Measurements from ENCODE around the gene SCG2.
A peak's percentile ranks its signal among the peaks of the same experiment; 100 is the strongest.

SCG2 gene, protein sequence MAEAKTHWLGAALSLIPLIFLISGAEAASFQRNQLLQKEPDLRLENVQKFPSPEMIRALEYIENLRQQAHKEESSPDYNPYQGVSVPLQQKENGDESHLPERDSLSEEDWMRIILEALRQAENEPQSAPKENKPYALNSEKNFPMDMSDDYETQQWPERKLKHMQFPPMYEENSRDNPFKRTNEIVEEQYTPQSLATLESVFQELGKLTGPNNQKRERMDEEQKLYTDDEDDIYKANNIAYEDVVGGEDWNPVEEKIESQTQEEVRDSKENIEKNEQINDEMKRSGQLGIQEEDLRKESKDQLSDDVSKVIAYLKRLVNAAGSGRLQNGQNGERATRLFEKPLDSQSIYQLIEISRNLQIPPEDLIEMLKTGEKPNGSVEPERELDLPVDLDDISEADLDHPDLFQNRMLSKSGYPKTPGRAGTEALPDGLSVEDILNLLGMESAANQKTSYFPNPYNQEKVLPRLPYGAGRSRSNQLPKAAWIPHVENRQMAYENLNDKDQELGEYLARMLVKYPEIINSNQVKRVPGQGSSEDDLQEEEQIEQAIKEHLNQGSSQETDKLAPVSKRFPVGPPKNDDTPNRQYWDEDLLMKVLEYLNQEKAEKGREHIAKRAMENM

DNA sequence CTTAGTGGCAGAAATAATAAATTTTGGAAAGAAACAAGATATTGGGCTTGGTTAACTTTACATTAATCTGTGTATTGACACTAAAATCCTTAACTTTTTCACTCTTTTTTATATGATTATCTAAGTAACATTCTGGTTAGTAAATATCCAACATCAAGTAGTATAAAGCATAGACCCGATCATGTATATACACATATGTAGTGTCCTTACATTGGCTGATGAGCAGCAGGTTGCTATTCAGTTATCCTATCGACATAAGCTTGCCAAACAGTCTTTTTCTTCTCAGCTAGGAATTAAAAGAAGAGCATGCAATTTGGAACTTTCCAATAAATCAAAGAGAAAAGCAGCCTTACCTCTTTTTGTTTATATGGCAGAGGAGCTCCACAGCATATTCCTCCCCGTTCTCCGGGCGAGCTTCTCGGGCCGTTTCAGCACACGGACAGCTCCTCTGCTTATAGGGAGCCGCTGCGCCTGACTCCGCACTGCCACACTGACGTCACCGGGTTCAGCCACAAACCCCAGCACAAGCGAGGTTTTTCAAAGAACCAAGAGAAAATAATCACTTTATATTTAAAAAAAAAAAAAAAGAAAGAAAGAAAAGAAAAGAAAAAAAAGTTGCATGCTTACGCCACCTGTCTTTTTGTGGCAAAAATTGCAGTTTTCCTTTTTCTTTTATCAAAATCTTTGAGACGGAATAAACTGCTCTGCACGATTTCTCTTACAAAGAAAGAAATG is at the start of gene SCG2:
TSS of gene SCG2 (minus strand) at position 430 of the 735 bp plus-strand sequence. CDS start 3,079 bp downstream, outside the sequence.
- DNase-seq = peak; percentile 66

DNA sequence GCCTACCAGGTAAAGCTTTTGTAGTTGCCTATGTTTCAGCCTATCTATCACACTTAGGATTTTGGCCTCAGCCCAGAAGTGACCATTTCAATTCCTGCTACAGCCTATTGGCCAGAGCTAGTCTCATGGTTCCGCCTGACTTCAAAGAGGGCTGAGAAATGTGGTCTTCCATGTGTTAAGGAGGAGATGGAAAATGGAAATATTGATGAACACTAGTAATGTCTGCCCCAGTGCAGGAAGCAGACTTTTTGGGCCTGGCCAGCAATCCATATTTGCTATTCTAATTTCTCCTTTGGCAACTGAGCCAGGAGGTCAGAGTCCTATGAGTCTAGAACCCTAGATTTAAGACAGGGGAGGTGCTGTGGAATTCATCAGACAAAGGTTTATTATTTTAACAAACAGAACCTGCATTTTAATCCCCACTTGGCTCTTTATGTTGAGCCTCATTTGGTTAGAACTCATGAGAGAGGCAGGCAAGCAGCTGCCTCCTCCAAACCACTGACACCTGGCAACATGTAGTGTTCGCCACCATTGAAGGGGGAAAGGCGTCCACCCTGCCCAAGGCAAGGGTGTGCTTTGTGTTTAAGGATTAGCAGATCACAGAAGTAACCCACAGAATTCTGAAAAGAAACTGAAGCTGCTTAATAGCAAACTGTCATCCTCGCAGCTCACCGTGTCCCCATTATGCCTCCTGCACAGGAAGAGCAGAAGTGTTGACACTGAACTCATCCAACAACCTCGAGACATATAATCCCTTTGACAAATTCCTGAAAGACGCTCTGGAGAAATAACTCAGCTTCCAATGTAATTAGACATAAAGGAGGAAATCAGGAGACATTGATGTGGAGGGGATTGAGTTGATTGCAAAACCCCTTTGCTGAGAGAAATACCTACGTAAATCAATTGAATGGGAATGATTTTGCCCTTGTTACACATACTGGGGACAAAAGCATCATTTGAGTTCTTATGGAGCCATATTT is 47.7 kb upstream of the SCG2 start:
- no peak for DNase-seq

DNA sequence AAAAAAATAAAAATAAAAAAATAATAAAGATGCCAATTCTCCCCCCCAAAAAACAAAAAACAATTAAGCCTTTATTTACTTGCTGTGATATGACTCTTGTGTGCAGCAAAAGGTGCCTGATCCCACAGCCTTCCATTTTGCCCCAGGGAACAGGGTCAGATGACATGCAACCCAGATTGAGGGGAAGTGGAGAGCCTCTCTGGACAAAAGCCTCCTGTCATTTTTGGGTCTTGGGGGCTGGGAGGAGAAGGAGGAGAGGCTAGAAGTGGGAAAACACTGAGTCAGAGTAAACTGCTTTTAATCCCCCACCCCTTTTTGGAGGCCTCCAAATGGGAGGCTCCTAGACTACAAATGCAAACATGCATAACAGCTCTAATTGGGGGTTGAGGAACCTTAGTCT is 46.6 kb upstream of the SCG2 start:
- DNase-seq = no peak

DNA sequence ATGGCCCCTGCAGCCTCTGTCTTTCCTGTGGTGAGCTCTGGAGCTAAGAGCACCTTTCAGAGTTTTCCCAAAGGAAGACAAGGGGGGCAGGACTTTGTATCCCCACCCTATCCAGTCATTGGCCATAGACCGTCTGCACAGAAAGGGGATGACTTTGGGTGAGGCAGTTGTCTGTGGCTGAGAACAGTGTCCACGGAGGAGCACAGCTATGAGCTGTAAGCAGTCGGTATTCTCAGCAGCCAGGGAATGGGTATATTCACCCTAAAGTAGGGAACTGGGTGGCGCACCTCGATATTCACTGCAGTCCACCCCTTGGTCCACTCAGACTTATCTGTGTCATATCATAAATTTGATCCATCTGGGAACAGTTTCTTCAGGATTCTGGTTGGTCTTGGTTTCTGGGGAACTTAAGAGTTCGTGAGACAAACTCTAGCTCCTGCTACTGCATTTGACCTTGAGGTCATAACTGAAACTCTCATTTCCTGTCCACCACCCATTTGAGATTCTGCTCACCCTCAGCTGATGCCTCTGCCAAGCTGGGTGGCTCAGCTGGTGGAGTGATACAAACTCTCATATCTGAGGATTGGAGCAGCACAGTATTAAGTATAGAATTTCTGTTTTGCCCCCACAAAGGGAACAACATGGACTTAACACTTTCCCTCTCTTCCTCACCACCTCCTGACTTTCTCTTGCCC is 45.2 kb upstream of the SCG2 start:
- peak; percentile 70 for DNase-seq

DNA sequence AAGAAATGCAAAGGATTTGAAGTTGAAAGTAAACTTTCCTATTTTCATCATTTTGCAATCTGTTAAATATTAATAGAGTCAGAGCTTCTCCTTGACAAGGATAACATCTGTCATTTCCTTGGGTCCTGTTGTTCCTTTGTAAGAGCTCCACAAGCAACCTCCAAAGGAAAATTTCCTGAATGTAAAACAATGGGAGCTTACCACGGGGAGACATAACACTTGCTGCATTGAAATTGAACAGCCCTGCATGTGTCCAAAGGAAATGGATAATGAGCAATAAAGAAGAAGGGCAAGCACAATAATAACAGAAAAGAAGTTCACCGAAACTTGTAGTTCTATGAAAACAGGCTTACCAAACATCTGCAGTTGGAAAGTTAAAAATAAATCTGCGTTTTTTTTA is 42.0 kb upstream of the SCG2 start:
- no peak for DNase-seq

DNA sequence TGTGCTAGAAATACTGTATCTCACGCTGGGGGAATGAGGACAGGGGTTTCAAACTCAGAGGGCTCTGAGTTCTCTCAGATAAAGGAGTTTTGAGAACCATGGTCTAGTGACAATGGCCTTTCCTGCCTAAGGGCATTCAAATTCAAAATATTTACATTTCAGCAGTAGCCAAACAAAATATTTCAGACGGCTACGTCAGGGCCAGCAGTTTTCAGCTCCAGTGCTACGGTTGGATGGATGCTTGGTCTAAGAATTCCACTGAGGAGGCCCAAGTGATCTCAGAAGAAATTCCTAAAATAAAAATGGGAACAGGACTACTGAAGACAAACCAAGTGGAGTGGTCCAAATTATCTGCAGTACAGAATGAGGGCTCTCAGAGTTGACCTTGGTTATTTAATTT is 41.1 kb upstream of the SCG2 start:
- DNase-seq = no peak

DNA sequence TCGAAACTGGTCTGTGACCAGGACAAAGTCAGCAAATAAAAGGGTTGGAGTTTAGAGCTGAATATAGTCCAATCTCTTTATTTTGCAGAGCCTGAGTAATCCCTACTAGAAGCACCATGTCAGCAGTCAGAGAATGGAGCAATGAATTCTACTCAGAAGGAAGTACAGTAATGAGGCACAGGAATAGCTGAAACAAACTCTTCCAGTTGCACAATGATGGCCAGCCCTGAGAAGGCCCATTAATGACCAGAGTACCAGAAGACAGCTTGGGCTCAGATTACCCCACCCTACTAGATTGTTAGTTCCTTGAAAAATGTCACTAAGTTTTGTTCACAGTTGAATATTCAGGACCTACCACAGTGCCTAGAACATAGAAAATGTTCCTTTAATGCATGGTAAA is 40.3 kb upstream of the SCG2 start:
- DNase-seq = peak; percentile 71

DNA sequence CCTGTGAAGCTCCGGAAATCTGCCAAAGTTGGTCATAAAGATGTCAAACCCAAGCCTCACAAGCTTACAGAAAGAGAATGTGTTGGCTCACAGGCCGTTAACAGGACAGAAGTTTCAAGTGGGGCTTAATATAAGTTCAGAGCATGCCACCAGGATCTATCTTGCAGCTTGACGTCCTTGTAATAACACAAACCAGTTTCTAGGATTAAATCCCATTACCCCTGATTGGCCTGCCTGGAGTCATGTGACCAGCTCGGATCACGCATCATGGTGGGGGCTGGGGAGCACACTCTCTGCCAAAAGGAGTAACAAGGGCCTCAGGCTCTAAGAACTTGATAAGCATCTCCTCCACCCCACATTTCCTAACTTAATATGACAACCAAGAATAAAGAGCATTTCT is 38.9 kb upstream of the SCG2 start:
- DNase-seq = no peak

DNA sequence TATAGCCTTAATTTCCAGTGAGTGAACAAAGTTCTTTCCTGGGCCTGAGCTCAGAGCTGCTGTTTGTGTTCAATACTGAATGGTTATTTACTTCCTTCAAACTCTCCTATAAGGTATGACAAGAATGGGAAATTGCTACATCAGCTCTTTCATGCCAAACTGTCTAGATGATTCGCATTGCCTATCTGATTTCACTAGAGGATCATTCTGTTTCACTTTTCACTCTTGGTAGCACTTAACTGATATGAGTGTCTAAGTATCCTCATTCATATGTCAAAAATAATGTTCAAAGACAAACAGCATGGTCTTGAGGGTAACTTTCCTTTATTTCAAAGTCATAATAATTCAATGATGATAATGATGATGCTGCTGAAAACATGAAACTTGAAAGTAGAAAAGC is 32.9 kb upstream of the SCG2 start:
- DNase-seq = no peak

DNA sequence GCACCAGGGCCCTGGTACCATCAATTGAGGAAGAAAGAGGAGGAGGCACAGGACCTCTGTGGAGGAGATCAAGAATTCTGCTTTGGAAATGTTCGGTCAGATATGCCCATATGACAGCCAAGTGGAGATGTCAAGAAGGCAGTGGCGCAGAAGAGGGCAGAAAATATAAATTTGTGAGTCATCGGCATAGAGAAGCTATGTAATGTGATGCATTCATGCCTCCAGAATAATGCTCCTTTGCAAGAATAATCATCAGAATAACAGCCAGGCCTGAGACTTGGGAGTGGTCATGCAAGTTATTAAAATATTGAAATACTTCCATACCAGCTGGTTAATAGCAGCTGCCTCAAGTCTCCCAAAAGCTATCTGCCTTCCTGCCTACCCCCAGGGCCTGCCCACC is 32.1 kb upstream of the SCG2 start:
- no peak for DNase-seq

DNA sequence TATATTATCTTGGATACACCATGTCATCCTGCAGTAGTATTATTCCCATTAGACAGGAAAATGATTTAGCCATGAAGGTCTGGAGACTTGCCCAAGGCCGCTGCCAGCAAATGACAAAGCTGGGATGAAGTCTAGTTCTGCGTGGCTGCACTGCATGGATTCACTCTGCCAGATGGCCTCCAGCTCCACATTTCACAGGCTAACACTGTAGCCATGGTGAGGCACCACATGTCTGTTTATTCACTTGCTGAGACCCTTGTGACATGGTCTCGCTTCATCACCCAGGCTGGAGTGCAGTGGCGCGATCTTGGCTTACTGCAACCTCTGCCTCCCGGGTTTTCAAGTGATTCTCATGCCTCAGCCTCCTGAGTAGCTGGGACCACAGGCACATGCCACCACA is 31.5 kb upstream of the SCG2 start:
- no peak for DNase-seq

DNA sequence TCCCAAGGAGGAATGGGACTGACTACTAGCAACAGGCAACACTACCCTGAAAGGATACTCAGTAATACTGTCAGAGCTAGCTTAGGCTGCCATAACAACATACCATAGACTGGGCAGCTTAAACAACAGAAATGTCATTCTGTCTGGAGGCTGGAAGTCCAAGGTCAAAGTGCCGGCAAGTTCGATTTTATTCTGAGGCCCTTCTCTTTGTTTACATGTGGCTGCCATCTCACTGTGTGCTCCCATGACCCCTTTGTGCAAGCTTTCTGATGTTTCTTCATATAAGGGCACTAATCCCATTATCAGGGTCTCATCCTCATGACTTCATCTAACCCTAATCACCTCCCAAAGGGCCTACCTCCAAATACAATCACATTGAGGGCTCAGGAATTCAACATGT is 30.7 kb upstream of the SCG2 start:
- DNase-seq = no peak

DNA sequence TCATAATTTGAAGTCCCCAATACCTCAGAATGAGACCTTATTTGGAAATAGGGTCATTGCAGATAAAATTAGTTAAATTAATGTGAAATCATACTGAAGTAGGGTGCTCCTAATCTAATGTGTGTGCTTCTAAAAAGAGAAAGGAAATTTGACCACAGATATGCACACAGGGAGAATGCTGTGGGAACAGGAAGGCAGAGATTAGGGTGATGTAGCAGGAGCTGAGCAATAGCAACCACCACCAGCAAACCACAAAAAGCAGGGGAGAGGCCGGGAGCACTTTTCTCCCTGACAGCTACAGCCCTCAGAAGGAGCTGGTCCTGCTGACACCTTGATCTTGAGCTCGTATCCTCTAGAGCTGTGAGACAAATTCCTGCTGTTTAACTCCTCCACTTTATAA is 24.6 kb upstream of the SCG2 start:
- peak; percentile 66 for DNase-seq

DNA sequence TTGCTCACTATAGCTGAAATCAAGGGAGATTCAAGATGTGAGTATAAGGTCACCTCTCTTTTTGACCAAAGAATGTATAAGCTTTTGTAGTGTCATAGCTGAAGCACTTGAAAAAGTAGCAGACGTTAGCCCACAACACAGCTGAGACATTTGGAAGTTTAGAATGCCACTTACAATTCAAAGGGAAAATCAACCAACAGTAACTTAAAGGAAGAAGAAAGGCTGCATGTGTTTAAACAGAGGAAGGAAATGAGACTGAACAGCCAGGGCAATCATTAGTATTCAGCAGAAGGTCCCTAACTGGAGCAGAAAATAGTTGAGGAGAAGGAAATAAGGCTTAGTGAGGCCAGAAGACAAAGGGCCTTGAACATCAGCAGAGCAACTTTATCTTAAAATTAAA is 23.5 kb upstream of the SCG2 start:
- peak; percentile 44 for DNase-seq

DNA sequence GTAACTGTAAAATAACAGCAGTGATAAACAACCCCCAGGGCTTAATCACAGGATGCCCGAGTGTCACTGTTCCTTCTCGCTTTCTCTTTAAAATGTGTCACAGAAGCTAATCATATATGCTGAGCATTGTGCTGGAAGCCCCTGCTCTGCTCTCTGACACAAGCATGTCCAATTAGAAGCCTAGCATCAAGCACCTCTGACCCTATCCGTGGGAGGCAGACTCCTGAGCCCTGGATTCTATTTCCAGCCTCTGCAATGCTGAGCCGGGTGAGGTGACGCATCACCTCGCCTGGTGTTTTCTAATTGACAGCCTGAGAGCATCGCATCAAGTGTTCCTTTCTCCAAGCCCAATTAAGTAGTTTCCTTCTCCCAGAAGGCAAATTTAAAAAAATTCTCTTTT is 19.7 kb upstream of the SCG2 start:
- no peak for DNase-seq

DNA sequence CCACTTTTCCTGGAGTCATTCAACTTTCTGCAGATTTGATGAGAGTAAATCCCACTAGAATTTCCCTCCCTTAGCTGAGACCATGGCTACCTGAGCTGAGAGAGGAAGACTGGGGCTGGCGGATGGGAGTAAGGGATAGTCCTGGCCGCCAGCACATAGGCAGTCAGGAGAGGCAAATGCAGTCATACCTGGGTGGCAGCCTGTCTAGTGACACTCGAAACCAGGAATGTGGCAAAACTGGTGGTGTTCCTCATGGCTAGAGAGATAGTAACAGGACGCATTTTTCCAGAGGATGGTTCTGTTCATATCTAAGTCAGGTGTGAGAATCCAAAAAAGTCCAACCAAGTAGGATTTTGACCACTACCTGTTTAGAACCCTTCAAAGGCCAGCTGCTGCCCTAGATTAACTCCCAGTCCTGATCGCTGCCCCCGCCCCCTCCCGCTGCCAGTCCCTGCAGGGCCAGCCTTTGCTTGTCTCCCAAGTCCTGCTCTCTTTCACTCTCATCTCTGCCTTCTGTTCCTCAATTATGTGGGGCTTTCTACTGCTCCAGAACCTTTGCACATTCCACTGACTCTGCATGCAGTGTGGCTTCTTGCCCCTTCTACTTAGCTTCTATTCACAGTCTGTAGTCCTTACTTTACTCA is 17.4 kb upstream of the SCG2 start:
- no peak for DNase-seq

DNA sequence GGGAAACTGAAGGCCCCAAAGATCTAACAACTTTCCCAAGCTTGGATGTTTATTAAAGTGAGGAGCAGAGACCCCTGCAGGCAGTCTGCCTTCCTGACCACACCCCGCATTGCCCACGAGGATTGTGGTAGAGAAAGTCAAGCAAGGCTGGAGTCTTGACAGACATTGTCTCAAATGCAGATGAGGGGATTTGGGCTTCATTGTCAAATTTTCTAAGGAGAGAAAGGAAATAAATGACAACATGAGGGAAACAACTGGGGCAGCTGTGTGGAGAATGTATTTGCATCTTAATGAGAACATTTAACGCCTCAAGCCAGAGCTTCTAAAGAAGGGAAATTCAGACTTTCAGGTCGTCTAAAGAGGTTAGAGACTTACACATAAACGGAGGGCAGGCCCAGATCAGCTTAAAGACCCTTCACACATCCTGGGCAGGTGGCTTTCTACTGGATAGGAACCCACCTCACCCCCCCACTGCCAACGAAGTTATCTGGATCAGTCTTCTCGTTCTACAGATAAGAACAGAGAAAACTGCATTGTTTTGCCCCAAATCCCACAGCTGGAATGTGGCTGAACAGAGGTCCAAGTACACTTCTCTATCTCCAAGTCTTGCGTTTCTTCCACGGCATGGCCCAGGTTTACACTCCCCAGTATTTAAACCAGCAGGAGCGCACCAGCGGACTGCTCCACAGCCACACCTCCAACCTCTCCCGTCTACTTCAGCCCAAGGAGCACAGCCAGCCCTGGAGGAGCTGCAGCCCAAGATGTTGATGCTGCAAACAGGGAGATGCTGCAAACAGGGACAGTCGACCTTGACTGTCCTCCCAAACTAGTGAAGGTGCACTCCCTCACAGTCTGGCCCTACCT is 16.2 kb upstream of the SCG2 start:
- no peak for DNase-seq

DNA sequence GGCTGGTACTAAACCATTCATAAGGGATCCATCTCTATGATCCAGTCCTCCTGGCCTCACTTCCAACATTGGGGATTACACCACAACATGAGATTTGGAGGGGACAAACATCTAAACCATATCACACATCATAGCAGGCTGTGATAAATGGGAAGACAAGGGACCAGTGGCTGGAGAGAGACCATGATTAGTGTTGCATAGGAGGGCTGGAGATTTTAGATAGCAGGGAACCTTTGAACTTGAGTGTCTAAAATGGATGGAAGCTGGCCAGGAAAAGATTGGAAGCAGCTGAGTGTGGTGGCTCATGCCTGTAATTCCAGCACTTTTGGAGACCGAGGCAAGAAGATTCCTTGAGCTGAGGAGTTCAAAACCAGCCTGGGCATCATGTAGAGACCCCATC is 12.4 kb upstream of the SCG2 start:
- DNase-seq = no peak

DNA sequence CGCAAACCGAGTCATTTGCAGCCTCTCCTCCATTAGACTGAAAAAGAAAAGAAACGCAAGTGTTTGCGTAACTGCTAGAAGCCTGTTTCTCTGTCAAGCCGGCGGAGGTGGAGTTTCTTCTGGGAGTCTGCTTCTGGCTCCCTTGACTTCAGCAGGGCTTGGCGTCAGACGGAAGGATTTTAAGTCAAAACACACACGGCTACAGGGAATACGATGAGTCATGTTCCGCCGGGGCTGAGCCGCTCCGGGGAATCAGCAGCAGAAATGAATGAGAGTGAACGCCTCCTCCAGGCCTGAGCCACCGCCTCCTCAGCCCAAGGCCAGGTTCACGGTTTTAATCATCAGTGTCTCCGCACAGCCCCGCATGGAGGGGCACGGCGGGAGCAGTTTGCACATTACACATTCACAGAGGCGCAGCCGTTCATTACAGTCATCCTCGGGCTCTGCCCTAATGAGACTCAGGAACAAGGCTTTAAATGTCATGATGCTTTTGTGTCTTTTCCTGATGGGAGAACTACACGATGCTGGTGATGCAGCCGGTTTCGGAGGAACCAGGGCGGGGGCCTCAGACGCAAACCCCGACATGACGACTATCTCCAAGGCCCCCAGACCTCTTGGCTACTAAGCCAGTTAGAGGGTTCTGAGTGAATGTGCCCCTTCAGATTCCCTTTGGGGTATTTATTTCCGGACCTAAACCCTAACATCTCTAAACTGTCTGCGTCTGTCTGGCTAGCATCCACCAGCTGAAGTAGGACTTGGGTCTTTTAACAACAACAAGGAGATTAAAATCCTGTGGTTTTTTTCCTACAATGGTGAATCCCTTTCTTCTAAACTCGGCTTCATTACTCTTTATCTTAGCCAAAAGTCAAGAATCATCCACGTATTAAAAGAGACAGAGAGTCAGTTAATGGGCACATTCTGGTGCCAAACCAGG is 11.1 kb upstream of the SCG2 start:
- DNase-seq = peak; percentile 2

All from MV-4-11 (cell line).